SU-DHL-6 (cell line): ENCODE results near the gene GSTA3.
"Not testable (repeated sequence)": the region's sequence is repeated elsewhere in the genome, so short reads cannot be mapped to it uniquely, and the experiment has no call there.

Source experiments
- H2AFZ ChIP-seq: fragments of 200-600 bp; sonication (generic); 2 replicates; pipeline ENCODE4 v1.6.1; 2014; ENCODE audit warnings: low read depth, mild to moderate bottlenecking, moderate library complexity, mixed read lengths, antibody characterized with exemption, low read length; ENCODE audit not compliant: severe bottlenecking
- H3F3A ChIP-seq: fragments of 200-600 bp; shearing (Covaris generic); 2 replicates; pipeline ENCODE4 v1.6.0; 2016; ENCODE audit warnings: antibody characterized with exemption, mild to moderate bottlenecking; ENCODE audit not compliant: insufficient read depth
- H3K27ac ChIP-seq: fragments of 200-600 bp; sonication (generic); 2 replicates; pipeline ENCODE4 v1.5.1; 2016; ENCODE audit warnings: low read depth, mild to moderate bottlenecking, low read length, moderate library complexity, mixed read lengths
- H3K27me3 ChIP-seq: fragments of 200-600 bp; sonication (generic), shearing (Covaris generic); 2 replicates; pipeline ENCODE4 v1.6.0; 2014; ENCODE audit warnings: mild to moderate bottlenecking, low read length
- H3K36me3 ChIP-seq: fragments of 200-600 bp; sonication (generic); 2 replicates; pipeline ENCODE4 v1.6.1; 2014; ENCODE audit warnings: mild to moderate bottlenecking, low read length, mixed read lengths
- H3K4me2 ChIP-seq: fragments of 300-600, 200-600 bp; shearing (Covaris generic), sonication (generic); 2 replicates; pipeline ENCODE4 v1.6.0; 2014; ENCODE audit warnings: low read length, low read depth, mild to moderate bottlenecking; ENCODE audit not compliant: poor library complexity, severe bottlenecking
- H3K4me3 ChIP-seq: fragments of 200-600 bp; sonication (generic); 2 replicates; pipeline ENCODE4 v1.5.1; 2014; ENCODE audit warnings: antibody characterized with exemption, low read length, mild to moderate bottlenecking, mixed read lengths; ENCODE audit not compliant: insufficient read depth, poor library complexity, severe bottlenecking
- H3K79me2 ChIP-seq: fragments of 200-600 bp; sonication (generic); 2 replicates; pipeline ENCODE4 v1.6.1; 2014; ENCODE audit warnings: mild to moderate bottlenecking, low read length, moderate library complexity; ENCODE audit not compliant: insufficient read depth
- H3K9ac ChIP-seq: fragments of 200-600 bp; sonication (generic); 2 replicates; pipeline ENCODE4 v1.7.0; 2014; ENCODE audit warnings: mild to moderate bottlenecking, low read length
- H3K9me2 ChIP-seq: fragments of 200-600 bp; sonication (generic); replicated peaks from 2 replicates; pipeline ENCODE4 v1.6.1; 2014; ENCODE audit warnings: low read length; ENCODE audit not compliant: insufficient read depth
- H3K9me3 ChIP-seq: fragments of 200-600 bp; sonication (generic); 2 replicates; pipeline ENCODE4 v1.6.1; 2014; ENCODE audit warnings: low read length, mixed read lengths; ENCODE audit not compliant: insufficient read depth
- H4K20me1 ChIP-seq: fragments of 200-600 bp; sonication (generic); 2 replicates; pipeline ENCODE4 v1.6.1; 2014; ENCODE audit warnings: low read depth, mild to moderate bottlenecking, antibody characterized with exemption, low read length, moderate library complexity, mixed read lengths
- EZH2phosphoT487 ChIP-seq: fragments of 200-600 bp; sonication (generic), shearing (Covaris generic); conservative IDR thresholded peaks from 2 replicates; pipeline ENCODE4 v1.6.1; 2018; ENCODE audit warnings: mild to moderate bottlenecking, antibody characterized with exemption, low read length, moderate library complexity, mixed read lengths
- TF ChIP-seq, protein P1 (sequence below): fragments of 200-600 bp; sonication (generic); IDR thresholded peaks from one replicate; pipeline ENCODE4 v1.5.1; 2017; ENCODE audit warnings: antibody characterized with exemption, mild to moderate bottlenecking, low read length, moderate library complexity; ENCODE audit not compliant: insufficient read depth, poor library complexity, severe bottlenecking

GSTA3 gene

DNA sequence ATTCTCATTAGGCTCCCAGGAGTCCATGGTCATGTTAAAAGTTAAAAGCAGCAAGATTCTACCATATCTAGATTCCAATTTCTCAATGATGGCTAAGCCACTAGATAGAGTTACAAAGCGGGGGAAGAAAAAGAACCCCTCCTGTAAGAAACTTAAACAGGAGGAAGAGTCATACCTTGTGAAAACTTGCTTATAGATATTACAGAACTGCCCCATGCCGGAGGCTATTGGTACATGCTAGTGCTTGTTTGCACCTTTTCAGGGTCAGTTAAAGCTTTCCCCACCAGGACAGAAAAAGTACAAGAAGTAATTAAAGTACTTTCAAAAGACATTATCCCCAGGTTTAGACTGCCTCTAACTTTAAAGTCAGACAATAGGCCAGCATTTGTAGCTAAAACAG is 15.5 kb upstream of the GSTA3 start:
- no peak for TF ChIP-seq EZH2phosphoT487
- TF ChIP-seq, protein P1, sequence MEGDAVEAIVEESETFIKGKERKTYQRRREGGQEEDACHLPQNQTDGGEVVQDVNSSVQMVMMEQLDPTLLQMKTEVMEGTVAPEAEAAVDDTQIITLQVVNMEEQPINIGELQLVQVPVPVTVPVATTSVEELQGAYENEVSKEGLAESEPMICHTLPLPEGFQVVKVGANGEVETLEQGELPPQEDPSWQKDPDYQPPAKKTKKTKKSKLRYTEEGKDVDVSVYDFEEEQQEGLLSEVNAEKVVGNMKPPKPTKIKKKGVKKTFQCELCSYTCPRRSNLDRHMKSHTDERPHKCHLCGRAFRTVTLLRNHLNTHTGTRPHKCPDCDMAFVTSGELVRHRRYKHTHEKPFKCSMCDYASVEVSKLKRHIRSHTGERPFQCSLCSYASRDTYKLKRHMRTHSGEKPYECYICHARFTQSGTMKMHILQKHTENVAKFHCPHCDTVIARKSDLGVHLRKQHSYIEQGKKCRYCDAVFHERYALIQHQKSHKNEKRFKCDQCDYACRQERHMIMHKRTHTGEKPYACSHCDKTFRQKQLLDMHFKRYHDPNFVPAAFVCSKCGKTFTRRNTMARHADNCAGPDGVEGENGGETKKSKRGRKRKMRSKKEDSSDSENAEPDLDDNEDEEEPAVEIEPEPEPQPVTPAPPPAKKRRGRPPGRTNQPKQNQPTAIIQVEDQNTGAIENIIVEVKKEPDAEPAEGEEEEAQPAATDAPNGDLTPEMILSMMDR, result no peak
- Histone ChIP-seq H3K36me3 (no peaks in the 10 kb centered on the region), H3K4me2 (no peak overlapping the region), H3F3A (no peaks in the 10 kb centered on the region), H3K4me3 (no peak overlapping the region), H3K9ac (no peak overlapping the region), H3K27me3 (no peaks in the 10 kb centered on the region; the same call in 1 of the 2 replicates), H2AFZ (no peak overlapping the region), H4K20me1 (no peaks in the 10 kb centered on the region), H3K79me2 (no peaks in the 10 kb centered on the region), H3K9me3 (no peaks in the 10 kb centered on the region), H3K27ac (no peak overlapping the region), H3K9me2 (no peaks in the 10 kb centered on the region)

DNA sequence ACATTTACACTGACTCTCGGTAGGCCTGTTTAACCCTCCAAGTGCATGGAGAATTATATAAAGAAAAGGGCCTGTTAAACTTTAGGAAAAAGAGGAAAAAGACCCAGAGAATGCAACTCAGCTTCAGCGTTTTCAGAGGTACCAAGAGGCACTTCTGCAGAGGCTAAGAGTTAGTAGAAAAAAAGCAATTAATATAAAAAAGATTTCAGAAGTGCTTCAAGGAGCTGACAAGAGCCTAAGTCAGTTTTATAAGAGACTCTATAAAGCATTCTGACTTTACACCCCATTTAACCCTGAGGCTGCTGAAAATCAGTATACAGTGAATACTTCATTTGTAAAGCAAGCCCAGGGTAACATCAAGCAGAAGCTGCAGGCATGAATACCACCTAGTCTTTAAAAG is 14.2 kb upstream of the GSTA3 start:
- not testable (repeated sequence) for H3K4me2 ChIP-seq, H3K9me2 ChIP-seq, H3K79me2 ChIP-seq, H3K36me3 ChIP-seq, H3F3A ChIP-seq, H3K9ac ChIP-seq, H3K4me3 ChIP-seq, H3K9me3 ChIP-seq, H2AFZ ChIP-seq, H3K27me3 ChIP-seq, H4K20me1 ChIP-seq, H3K27ac ChIP-seq

DNA sequence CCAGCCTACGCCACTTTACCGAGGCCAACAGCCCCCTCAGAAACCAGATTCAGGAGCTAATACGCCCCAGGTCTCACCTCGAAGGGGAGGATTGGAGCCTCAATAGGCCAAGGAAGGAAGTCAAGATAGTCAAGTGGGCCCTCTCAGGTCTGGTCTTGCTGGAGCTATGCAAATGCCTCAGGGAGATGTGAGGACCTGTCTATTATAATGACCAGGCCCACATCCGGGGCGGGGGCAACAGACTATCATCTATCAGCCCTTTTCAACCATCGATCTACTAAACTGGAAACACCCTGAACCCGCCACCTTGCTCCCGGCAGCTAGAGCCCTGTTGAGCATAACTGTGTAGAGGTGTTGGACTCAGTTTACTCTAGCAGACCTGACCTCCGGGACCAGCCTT is 12.7 kb upstream of the GSTA3 start:
- Histone ChIP-seq H3K9ac (no peak overlapping the region), H3K9me2 (no peaks in the 10 kb centered on the region), H3K4me2 (no peak overlapping the region), H3K79me2 (no peaks in the 10 kb centered on the region), H3K9me3 (no peaks in the 10 kb centered on the region), H3F3A (no peaks in the 10 kb centered on the region), H3K36me3 (no peaks in the 10 kb centered on the region), H3K4me3 (no peak overlapping the region), H4K20me1 (no peaks in the 10 kb centered on the region), H3K27me3 (no peaks in the 10 kb centered on the region), H2AFZ (no peak overlapping the region), H3K27ac (no peak overlapping the region)
- TF ChIP-seq, protein P1, result no peak
- no peak for TF ChIP-seq EZH2phosphoT487

DNA sequence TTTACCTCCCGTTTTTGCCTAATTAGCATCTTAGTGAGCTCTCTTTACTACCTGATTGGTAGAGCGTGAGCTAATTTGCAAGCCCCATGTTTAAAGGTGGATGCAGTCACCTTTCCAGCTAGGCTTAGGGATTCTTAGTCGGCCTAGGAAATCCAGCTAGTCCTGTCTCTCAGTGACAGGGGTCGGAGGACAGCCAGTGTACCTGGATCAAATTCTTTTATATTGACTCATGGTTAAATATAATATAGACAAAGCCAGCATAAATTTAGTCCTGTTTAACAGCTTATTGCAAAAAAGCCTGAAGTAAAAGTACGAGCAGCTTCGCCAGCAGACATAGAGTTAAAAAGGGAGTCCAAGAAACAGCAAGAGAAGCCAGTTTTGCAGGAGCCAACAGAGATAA is 12.2 kb upstream of the GSTA3 start:
- H3K27me3 ChIP-seq, result no peaks in the 10 kb centered on the region
- no peaks in the 10 kb centered on the region for H4K20me1 ChIP-seq
- H3K27ac ChIP-seq, result no peak overlapping the region
- H2AFZ ChIP-seq, result no peak overlapping the region
- no peaks in the 10 kb centered on the region for H3F3A ChIP-seq
- no peaks in the 10 kb centered on the region for H3K9me2 ChIP-seq
- no peaks in the 10 kb centered on the region for H3K79me2 ChIP-seq
- no peaks in the 10 kb centered on the region for H3K9me3 ChIP-seq
- H3K4me2 ChIP-seq, result no peak overlapping the region
- H3K9ac ChIP-seq, result no peak overlapping the region
- no peak overlapping the region for H3K4me3 ChIP-seq
- TF ChIP-seq, protein P1, result no peak
- TF ChIP-seq EZH2phosphoT487, result no peak
- no peaks in the 10 kb centered on the region for H3K36me3 ChIP-seq

DNA sequence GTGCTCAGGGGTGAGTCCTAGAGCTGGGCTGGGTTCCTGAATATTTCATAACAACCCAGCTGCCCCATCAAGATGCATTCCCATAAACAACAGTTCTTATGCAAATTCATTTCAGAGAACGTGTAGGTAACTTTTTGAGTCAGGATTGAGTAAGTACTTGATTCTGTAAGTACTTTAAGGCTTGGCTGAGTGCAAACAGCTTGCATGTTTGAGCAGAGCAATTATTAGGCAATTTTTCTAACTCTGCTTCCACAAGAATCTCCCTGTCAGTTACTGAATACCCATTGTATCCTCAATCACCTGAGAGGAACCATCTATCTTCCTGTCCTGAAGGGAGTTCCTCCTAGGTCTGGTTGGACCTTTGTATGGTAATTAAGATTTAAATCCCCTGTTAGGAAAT is 10.0 kb upstream of the GSTA3 start:
- not testable (repeated sequence) for H2AFZ ChIP-seq, H3K9ac ChIP-seq, H3K9me3 ChIP-seq, H3K36me3 ChIP-seq, H3K4me2 ChIP-seq, H3K79me2 ChIP-seq, H3K4me3 ChIP-seq, H4K20me1 ChIP-seq, H3F3A ChIP-seq, H3K9me2 ChIP-seq, H3K27ac ChIP-seq, H3K27me3 ChIP-seq

DNA sequence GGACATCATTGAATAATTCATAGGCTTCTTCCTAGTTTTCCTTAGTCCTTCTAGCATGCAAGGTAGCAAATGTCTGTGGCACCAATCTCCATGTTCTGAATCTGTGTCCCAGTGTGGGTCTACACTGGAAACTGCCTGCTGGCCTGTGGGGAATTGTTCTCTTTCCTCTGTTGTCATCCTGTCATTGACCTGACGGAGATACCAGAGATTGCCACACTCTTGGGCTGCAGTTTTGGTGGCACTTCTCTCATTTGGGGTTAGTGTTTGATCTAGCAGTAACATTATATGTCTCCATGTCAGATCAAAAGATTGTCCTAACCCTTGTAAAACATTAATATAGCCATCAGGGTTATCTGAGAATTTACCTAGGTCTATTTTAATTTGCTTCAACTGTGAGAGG is 9.3 kb upstream of the GSTA3 start:
- H3K9me2 ChIP-seq, H3K9me3 ChIP-seq, H3K4me2 ChIP-seq, H3K27me3 ChIP-seq, H3K9ac ChIP-seq, H3K36me3 ChIP-seq, H3K79me2 ChIP-seq, H4K20me1 ChIP-seq, H3K27ac ChIP-seq, H3F3A ChIP-seq, H2AFZ ChIP-seq, H3K4me3 ChIP-seq: not testable (repeated sequence)
